Inflammatory macrophage treated with lipopolysaccharide for 4 hours (primary cell): Measurements from ENCODE around the gene SETX.
A peak's percentile ranks its signal among the peaks of the same experiment; 100 is the strongest.
"Not testable (repeated sequence)": the region's sequence is repeated elsewhere in the genome, so short reads cannot be mapped to it uniquely, and the experiment has no call there.

Source experiments
- DNase-seq: peaks from one replicate; pipeline ENCODE4 v3.0.0-alpha.2; 2020

Gene SETX

GRCh38 chr9:132269704-132270516, 84.9 kb downstream of the SETX start:
- not testable (repeated sequence) for DNase-seq

GRCh38 chr9:132268725-132269352, 85.9 kb downstream of the SETX start:
- DNase-seq, result peak; percentile 53

GRCh38 chr9:132267660-132268059, 87.1 kb downstream of the SETX start:
- DNase-seq, result no peak

GRCh38 chr9:132266017-132266416, 88.8 kb downstream of the SETX start:
- no peak for DNase-seq

GRCh38 chr9:132260846-132261245, 93.9 kb downstream of the SETX start:
- no peak for DNase-seq

- DNase-seq, result no peak
These were observed 104.2 kb downstream of the SETX start for GRCh38 chr9:132250324-132251262.

GRCh38 chr9:132249690-132250089, 105.1 kb downstream of the SETX start:
- DNase-seq, result no peak

- DNase-seq, result no peak
These were observed 105.7 kb downstream of the SETX start for GRCh38 chr9:132249123-132249522.

GRCh38 chr9:132247942-132248341, 106.8 kb downstream of the SETX start:
- DNase-seq, result no peak

GRCh38 chr9:132245465-132245864, 109.3 kb downstream of the SETX start:
- DNase-seq, result no peak

- DNase-seq, result no peak
These were observed 110.0 kb downstream of the SETX start for GRCh38 chr9:132244582-132245455.

GRCh38 chr9:132243156-132244074, 111.4 kb downstream of the SETX start:
- DNase-seq, result no peak

GRCh38 chr9:132242621-132243155, 112.1 kb downstream of the SETX start:
- no peak for DNase-seq

- peak; percentile 72 for DNase-seq
These were observed 112.8 kb downstream of the SETX start for GRCh38 chr9:132241840-132242620.

GRCh38 chr9:132241483-132241839, 113.3 kb downstream of the SETX start:
- no peak for DNase-seq

GRCh38 chr9:132240841-132241482, 113.8 kb downstream of the SETX start:
- peak; percentile 96 for DNase-seq

GRCh38 chr9:132239999-132240840, 114.6 kb downstream of the SETX start:
- no peak for DNase-seq

- DNase-seq, result no peak
These were observed 115.3 kb downstream of the SETX start for GRCh38 chr9:132239518-132239917.

GRCh38 chr9:132238992-132239391, 115.8 kb downstream of the SETX start:
- DNase-seq, result no peak
